ENCODE results near the gene HFE.

- TF ChIP-seq CTCF (IDR thresholded peaks at IDR 0.05) (no peak), POLR2A (IDR thresholded peaks at IDR 0.05) (no peak), EP300 (IDR thresholded peaks at IDR 0.05) (no peak)
Observed at GRCh38 chr6:26128013-26128771, 41.0 kb downstream of the HFE start.
